Measurements from ENCODE around the gene MSMO1. TPM values are rescaled to one million over a fixed set of nuclear protein-coding genes. Genes with fewer than 3 reads are reported as not detected.

MSMO1 gene
- polyA plus RNA-seq, 1 of the 3 experiments (the other 2 are of a cell fraction) = 13.2 TPM

GRCh38 chr4:165369522-165369921 is 42.1 kb downstream of the MSMO1 start:
- H3K79me2 ChIP-seq (ENCODE audit: insufficient read depth) = no peaks in the 10 kb centered on the region
- no peaks in the 10 kb centered on the region for H3K4me1 ChIP-seq (ENCODE audit: control insufficient read depth in 1 of 2, insufficient read depth in 2 of 2, low read depth in 1 of 2, low read length in 1 of 2)
- ChIA-PET CTCF (no interaction called here), POLR2A (no interaction called here)
- no peaks in the 10 kb centered on the region for H3F3A ChIP-seq (replicated peaks; ENCODE audit: insufficient read depth)
- no peak for DNase-seq
- no peak overlapping the region for H3K4me3 ChIP-seq (ENCODE audit: low read depth in 2 of 2, low read length in 1 of 2)
- H3K9me3 ChIP-seq = no peaks in the 10 kb centered on the region
- 55% methylated on average over 5 of the region's 5 CpGs for WGBS (ENCODE audit: low lambda C conversion rate)
- no peak overlapping the region for H2AFZ ChIP-seq (ENCODE audit: low read depth)
- no peaks in the 10 kb centered on the region for H4K20me1 ChIP-seq (ENCODE audit: insufficient read depth)
- no peak overlapping the region for H3K27ac ChIP-seq (ENCODE audit: low read depth in 2 of 2, low read length in 1 of 2)
- no peaks in the 10 kb centered on the region for H3K36me3 ChIP-seq (replicated peaks in 1 of 2; ENCODE audit: control insufficient read depth in 1 of 2, insufficient read depth in 2 of 2, low read length in 1 of 2)
- H3K9me2 ChIP-seq = no peaks in the 10 kb centered on the region
- no peak overlapping the region for H3K4me2 ChIP-seq
- TF ChIP-seq GATA2 (CRISPR knock-in tag; IDR thresholded peaks at IDR 0.05) = no peak
- TF ChIP-seq YY1 (IDR thresholded peaks at IDR 0.05; ENCODE audit: low read depth) = no peak
- TF ChIP-seq FOXJ3 (CRISPR knock-in tag; IDR thresholded peaks at IDR 0.05) = no peak
- no peak for TF ChIP-seq NFIC (IDR thresholded peaks at IDR 0.05; ENCODE audit: borderline replicate concordance)
- no peak for TF ChIP-seq MAX (IDR thresholded peaks at IDR 0.05; ENCODE audit: low read depth)
- TF ChIP-seq USF1 (IDR thresholded peaks at IDR 0.05; ENCODE audit: borderline replicate concordance, low read depth) = no peak
- no peak for TF ChIP-seq CHD2 (IDR thresholded peaks at IDR 0.05; ENCODE audit: low read length, partially characterized antibody)
- no peak for TF ChIP-seq RAD21 (IDR thresholded peaks at IDR 0.05; ENCODE audit: low read length)
- TF ChIP-seq POLR2AphosphoS5 (IDR thresholded peaks at IDR 0.05; ENCODE audit: low read depth, low read length) = no peak
- no peak for TF ChIP-seq MEF2A (IDR thresholded peaks at IDR 0.05; ENCODE audit: borderline replicate concordance, low read depth)
- TF ChIP-seq IRF3 (IDR thresholded peaks at IDR 0.05; ENCODE audit: low read depth, low read length) = no peak
- no peaks in the 10 kb centered on the region for H3K27me3 ChIP-seq (ENCODE audit: insufficient read depth)
- H3K9ac ChIP-seq = no peak overlapping the region

GRCh38 chr4:165370530-165370929 is 43.1 kb downstream of the MSMO1 start:
- Histone ChIP-seq H3K27ac (ENCODE audit: low read depth in 2 of 2, low read length in 1 of 2) (no peak overlapping the region), H3K79me2 (ENCODE audit: insufficient read depth) (no peaks in the 10 kb centered on the region), H3K9me3 (no peaks in the 10 kb centered on the region), H3K9me2 (no peaks in the 10 kb centered on the region), H3K9ac (no peak overlapping the region), H3K4me1 (ENCODE audit: control insufficient read depth in 1 of 2, insufficient read depth in 2 of 2, low read depth in 1 of 2, low read length in 1 of 2) (no peaks in the 10 kb centered on the region), H3K36me3 (replicated peaks in 1 of 2; ENCODE audit: control insufficient read depth in 1 of 2, insufficient read depth in 2 of 2, low read length in 1 of 2) (no peaks in the 10 kb centered on the region), H3K4me2 (no peak overlapping the region), H2AFZ (ENCODE audit: low read depth) (no peak overlapping the region), H3K27me3 (ENCODE audit: insufficient read depth) (no peaks in the 10 kb centered on the region), H3K4me3 (ENCODE audit: low read depth in 2 of 2, low read length in 1 of 2) (no peak overlapping the region), H3F3A (replicated peaks; ENCODE audit: insufficient read depth) (no peaks in the 10 kb centered on the region), H4K20me1 (ENCODE audit: insufficient read depth) (no peaks in the 10 kb centered on the region)
- ChIA-PET CTCF (interaction anchor here (0.6 to 1.3 kb wide), 2 partner anchors 83 to 239 kb away, joined by 3 read pairs; no protein-coding TSS in a partner anchor), POLR2A (no interaction called here)
- TF ChIP-seq GABPA (IDR thresholded peaks at IDR 0.05; ENCODE audit: low read depth) (no peak), SMC3 (IDR thresholded peaks at IDR 0.05; ENCODE audit: low read depth, low read length) (no peak), RXRA (IDR thresholded peaks at IDR 0.05; ENCODE audit: borderline replicate concordance, low read depth) (no peak), FOSL2 (IDR thresholded peaks at IDR 0.05; ENCODE audit: borderline replicate concordance, low read depth) (no peak)
- no peak for DNase-seq
- 28% methylated on average over 1 of the region's 1 CpG for WGBS (ENCODE audit: low lambda C conversion rate)

Data from SK-N-SH (cell line).